GM18909 (cell line): ENCODE results near the gene NANOS3.

Experiments used
- ATAC-seq: cut with Tn5 transposase; IDR thresholded peaks from one replicate; pipeline ENCODE4 v1.9.1; 2021; ENCODE audit warnings: mild to moderate bottlenecking; ENCODE audit not compliant: unreplicated experiment, poor library complexity

The NANOS3 gene

DNA sequence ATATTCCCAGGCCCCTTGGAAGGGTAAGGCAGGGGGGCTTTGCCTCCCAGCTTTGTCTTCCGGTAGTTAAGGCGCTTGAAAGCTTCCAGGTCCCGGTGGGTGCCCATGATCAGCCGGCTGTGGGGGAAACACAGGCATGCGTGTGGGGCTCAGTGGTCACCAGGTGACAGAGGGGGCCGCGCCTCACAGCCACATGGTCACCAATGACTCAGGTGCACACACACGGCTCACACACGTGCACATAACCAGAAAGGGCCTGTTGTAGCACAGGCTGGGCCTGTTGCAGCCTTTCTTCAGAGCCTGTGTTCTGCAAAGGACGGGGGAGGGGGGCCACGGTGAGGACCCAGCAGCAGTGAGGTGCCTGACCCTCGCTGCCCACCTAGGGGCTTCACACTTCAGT is 5.9 kb downstream of the NANOS3 start:
- no peak for ATAC-seq

DNA sequence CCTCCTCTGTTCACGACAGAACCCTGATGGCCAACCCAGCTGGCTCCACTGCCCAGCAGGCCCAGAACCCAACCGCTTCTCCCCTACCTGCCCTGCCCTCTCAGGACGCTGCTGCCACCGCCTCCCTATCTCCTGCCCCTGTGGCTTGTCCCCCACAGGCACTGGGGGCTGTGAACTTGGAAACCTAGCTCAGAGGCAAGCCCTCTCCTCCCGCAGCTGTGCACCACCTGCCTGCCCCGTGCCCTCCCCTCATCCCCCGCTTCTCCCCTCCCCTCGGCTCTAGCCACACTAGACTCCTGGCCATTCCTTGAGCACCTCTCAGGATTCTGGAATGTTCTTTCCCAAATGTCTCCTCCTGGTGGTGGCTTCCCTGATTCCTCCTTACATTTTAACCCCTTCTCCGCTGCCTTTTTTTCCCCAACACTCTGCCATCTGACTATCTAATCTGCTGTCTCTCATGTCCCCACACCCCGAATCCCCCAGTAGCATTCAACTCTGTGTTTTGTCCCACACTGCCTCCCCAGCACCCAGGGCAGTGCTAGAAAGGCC is 6.7 kb downstream of the NANOS3 start:
- ATAC-seq, result no peak

DNA sequence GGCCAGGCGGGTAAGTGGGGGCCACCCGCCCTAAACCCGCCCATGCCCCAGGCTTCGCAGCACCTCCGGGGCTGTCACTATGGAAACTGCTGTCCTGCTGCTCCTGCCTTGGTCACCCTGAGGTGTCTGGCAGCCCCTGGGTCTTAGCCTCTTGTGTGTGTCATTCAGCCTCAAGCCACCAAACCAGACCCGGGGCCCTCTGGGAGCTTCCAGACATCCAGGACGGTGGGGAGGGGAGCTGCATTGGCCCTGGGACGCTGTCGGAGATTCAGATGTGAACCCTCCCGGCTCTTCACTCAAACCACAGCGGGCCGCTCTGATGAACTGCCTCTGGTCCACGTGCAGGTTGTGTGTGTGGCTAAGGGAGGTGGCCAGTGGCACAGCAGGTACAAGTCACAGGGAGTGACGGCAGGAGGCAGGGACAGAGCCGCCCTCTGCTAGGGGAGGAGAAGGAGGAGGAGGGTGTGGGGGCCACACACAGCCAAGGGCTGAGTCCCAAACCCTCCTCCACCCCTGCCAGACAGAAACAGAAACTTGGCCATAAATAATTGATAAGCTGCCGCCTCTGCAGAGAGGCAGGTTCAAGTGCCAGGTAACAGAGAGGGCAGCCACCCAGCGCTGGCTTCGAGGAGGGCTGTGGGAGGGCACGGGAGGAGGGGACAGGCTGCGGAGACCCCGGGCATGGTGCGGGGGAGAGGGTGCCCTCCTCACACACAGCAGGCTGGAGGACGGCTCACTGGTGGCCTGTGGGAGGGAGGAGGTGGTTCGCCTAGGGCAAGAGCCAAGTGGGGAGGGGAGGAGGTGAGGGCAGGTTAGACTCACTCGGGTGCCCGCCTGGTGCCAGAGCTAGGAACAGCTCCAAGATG is 8.0 kb downstream of the NANOS3 start:
- ATAC-seq, result no peak

GRCh38 chr19:13885826-13886365 is 9.0 kb downstream of the NANOS3 start:
- no peak for ATAC-seq

GRCh38 chr19:13887018-13887436 is 10.1 kb downstream of the NANOS3 start:
- ATAC-seq, result no peak

DNA sequence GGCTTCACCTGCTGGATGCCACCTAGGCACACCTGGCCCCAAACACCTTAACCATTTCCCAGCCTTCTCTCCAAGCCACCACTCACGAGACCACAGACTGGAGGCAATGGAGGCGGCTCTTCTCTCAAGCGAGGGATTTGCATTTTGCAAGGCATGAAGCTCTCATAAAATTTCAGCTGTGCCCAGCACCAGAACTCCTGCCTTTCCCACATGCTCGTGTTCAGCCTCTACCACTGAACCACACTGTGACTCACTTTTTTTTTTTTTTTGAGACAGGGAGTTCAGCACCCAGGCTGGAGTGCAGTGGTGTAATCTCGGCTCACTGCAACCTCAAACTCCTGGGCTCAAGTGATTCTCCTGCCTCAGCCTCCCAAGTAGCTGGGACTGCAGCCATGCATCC is 10.6 kb downstream of the NANOS3 start:
- ATAC-seq, result no peak

DNA sequence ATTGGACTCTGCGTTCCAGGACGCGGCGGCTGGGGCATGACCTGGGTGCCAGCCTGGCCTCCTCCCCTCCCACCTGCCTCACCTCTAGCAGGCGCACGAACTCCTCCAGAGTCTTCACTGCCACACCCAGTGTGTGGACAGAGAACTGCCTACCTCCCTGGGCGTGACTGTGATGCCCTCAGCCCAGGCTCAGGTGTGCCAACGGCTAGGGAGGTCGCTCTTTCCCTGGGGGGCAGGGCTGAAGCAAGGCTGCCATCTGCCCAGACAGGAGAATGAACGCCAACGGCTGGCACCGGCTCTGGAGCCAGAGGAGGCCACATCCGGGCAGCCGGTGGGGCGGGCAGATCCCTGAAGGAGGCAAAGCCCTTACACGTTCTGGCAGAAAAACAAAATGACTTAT is 11.3 kb downstream of the NANOS3 start:
- ATAC-seq, result no peak

DNA sequence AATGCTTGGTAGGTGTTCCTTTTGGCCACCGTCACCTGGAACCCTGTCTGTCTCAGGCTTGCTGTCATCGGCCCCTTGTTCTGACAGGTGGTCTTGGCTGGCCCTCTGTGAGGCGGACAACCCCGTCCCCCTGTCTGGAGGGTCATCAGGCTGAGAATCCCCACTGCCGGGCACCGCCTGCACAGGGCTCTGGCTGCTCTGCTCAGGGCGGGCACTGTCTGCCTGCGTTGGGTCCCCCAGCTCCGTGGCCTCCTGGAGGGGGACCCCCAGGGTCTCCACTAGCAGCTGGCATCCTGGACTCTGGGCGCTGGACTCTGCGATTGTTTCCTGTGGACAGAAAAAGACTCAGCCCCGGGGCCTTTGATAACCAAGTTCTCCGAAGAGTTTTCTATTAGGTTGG is 13.2 kb downstream of the NANOS3 start:
- ATAC-seq, result no peak

- no peak for ATAC-seq
Measured at GRCh38 chr19:13892870-13893269, 15.9 kb downstream of the NANOS3 start.

DNA sequence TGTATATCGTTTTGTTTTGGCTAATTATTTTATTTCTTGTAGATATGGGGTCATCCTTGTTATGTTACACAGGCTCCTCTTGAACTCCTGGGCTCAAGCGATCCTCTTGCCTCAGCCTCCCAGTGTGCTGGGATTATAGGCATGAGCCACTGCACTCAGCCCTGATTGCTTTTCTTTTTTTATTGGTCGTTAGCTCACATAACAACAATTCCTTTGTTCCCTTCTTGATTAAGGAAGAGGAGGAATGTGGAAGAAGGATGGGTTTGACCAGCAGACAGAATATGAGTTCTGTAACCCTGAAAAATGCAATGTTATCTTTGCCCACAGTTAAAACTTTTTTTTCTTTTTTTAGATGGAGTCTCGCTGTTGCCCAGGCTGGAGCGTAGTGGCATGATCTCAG is 17.6 kb downstream of the NANOS3 start:
- no peak for ATAC-seq

DNA sequence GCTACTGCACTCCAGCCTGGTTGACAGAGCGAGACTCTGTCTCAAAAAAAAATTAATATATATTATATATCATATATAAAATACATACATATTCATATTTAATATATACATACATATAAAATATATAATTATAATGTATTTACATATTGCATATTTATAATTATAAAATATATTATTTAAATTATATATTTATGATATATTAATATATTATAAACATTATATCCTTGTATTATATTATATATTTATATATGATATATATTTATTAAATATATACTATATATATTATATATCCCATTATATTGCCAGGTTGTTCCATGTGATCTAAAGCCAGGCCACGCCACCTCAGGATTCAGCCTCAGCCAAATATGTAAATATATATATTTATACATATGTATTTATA is 19.3 kb downstream of the NANOS3 start:
- ATAC-seq, result no peak

GRCh38 chr19:13899393-13899792 is 22.5 kb downstream of the NANOS3 start:
- no peak for ATAC-seq

- no peak for ATAC-seq
Measured at GRCh38 chr19:13899912-13900584, 23.1 kb downstream of the NANOS3 start.

- no peak for ATAC-seq
Measured at GRCh38 chr19:13902993-13903555, 26.1 kb downstream of the NANOS3 start.

- peak; percentile 92 for ATAC-seq
Measured at GRCh38 chr19:13905634-13906520, 28.9 kb downstream of the NANOS3 start, which contains the start of the genes BRME1 and CC2D1A. TSS of gene BRME1 (minus strand) at chr19:13906117. CDS start at chr19:13904892, 1,225 bp downstream. TSS of gene CC2D1A (plus strand) at chr19:13906201. CDS start at chr19:13906442, 241 bp downstream.

- peak; percentile 14 for ATAC-seq
Measured at GRCh38 chr19:13906521-13906904, 29.6 kb downstream of the NANOS3 start.

GRCh38 chr19:13906910-13907309 is 30.0 kb downstream of the NANOS3 start:
- no peak for ATAC-seq

DNA sequence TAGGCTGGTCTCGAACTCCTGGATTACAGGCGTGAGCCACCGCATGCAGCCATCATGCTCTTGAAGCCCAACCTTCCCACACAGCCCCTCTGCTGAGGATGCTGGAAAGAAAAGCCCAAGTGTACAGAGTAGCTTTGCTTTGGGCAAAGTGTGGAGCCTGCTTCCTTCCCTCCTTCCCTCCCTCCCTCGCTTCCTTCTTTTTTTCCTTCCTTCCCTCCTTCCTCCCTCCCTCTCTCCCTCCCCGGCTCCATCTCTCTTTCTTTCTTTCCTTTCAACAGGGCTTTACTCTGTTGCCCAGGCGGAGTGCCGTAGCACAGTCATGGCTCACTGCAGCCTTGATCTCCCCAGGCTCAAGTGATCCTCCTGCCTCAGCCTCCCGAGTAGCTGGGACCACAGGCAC is 31.7 kb downstream of the NANOS3 start:
- no peak for ATAC-seq

DNA sequence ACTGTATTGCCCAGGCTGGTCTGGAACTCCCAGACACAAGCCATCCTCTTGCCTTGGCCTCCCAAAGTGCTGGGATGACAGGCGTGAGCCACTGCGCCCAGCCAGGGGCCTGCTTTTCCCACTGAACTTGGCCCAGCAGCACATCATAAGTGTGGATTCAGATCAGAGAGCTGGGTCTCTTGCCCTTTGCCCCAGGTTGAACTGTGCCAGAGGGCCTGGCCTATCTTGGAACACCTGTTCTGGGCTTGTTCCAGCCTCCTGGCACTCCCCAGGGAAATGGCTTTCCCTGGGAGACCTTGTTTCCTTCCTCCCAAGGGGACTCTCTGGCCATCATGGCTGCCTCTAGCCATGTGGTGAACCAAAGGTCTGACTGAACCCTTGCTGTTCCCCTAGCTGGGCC is 32.5 kb downstream of the NANOS3 start:
- ATAC-seq, result no peak

DNA sequence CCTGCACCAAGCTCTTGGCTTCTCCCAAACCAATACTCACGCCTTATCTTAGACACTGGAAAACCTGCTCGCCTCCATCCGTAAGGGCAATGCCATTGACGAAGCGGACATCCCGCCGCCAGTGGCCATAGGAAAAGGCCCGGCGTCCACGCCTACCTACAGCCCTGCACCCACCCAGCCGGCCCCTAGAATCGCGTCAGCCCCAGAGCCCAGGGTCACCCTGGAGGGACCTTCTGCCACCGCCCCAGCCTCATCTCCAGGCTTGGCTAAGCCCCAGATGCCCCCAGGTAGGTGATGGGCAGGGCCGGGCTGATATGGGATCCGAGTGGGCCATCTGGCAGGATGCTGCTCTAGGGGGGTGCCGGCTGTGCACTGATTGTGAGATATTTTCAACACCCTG is 36.4 kb downstream of the NANOS3 start:
- no peak for ATAC-seq
